CD1c-positive myeloid dendritic cell (primary cell): ENCODE data around the gene REL.
"Not testable (repeated sequence)": the region's sequence is repeated elsewhere in the genome, so short reads cannot be mapped to it uniquely, and the experiment has no call there.

Experiments used
- DNase-seq: peaks from one replicate; pipeline ENCODE4 v3.0.0-alpha.2; 2016; ENCODE audit errors: extremely low spot score

The REL gene

DNA sequence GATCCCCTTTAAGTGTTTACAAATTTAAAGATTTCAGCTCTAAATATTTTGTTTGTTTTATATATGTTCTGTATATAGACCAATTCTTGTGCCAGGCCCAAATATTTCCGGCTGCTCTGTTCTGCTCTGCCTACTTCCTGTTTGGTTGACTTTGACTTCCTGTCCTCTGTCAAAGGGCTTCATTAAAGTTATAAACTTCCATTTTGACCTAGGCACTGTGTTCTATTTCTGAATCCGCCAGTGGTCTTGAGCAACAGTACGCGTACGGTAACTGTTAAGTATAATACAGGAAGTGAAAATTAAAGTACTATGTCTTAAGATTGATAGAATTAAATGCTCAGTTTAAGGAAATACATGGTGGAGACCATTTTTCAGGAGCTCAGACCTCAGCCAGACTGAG lies 13.5 kb upstream of the REL start:
- DNase-seq: peak; percentile 92

GRCh38 chr2:60868589-60869273 lies 12.6 kb upstream of the REL start:
- DNase-seq: no peak

GRCh38 chr2:60872510-60872928 lies 8.9 kb upstream of the REL start:
- DNase-seq: no peak

DNA sequence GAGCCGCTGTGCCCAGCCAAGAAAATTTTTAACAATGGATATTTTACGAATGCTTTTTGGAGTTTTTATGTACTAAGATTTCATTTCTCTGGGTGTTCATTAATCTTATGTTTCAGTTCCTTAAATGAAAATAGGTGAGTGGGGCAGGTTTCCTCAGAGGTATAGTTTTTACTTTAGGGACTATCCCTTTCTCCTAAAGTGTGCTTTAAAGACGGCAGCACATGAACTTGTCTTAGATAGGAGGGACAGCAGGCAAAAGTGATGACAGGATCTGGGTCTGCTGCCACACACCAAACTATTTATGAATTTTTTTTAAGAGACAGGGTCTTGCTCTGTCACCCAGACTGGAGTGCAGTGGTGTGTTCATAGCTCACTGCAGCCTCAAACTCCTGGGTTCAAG lies 8.0 kb upstream of the REL start:
- no peak for DNase-seq

DNA sequence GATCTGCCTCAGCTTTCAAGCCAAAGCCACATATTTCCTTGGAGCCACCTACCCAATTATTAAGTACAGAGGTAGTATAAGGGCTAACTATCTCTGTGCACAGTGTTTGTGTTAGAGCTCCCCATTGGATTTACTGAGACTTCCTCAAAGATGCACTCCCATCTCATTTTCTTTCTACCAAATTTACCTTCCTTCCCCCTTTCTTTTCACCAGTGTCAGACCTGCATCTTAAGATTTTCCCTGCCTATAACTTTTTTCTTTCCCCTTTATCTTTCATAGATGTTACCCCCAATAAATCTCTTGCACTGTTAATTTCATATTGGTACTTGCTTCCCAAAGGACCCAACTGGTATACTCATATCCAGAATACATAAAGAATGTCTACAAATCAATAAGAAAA lies 5.9 kb upstream of the REL start:
- DNase-seq: no peak

- no peak for DNase-seq
Observed at GRCh38 chr2:60880643-60881046, 729 bp upstream of the REL start.

GRCh38 chr2:60882971-60883753 lies 1.8 kb downstream of the REL start:
- peak; percentile 80 for DNase-seq

- no peak for DNase-seq
Observed at GRCh38 chr2:60883896-60884295, 2.5 kb downstream of the REL start.

DNA sequence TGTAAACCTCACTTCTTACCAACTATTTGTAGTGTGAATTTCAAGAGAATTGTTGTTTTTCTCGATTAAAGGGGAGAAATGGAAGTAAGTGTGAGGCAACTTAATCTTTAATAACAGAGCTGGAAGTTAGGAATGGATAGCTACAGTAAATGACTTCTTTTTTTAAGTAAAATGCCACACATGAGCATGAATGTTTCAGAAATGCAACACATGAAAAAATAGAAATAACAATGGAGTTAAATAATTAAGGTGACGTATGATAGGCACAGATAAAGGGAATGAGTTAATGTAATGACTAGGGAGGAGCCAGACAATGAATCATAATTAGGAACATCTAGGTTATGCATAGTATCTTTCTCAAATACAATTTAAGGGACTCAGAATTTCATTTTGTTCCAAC lies 3.4 kb downstream of the REL start:
- peak; percentile 39 for DNase-seq

DNA sequence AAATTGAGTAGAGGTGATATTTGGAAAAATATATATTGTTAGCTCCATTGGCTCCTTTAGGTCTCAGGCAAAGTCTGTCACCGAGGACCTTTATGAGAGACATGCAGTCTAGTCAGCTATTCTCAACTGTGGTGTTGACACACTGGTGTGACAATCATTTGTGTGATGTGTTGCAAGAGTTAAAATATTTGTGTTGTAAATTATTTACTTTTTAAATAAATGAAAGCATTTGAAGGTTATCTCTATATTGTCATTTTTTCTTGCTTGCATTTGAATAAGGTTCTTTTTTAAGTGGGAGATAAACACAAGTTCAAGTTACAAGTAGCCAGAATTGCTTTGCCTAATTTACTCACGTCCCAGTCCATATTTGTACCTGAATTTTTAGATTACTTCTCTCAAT lies 4.3 kb downstream of the REL start:
- DNase-seq: peak; percentile 60

GRCh38 chr2:60886991-60887390 lies 5.6 kb downstream of the REL start:
- DNase-seq: peak; percentile 58

GRCh38 chr2:60888853-60889252 lies 7.5 kb downstream of the REL start:
- DNase-seq: peak; percentile 56

- not testable (repeated sequence) for DNase-seq
Observed at GRCh38 chr2:60889581-60890392, 8.4 kb downstream of the REL start.

DNA sequence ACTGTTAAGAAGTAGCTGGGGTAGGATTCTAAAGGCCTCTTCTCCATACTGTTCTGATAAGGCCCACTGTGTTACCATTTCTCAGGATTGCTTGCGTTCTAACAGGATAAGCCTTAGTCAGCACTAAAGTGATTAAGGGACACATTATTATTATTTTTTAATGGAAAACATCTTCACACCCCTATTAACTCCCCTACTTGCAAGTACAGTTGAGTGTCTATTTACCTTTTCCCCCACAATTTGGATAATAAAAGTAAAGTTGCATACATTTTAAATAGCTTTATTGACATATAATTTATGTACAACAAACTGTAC lies 9.0 kb downstream of the REL start:
- DNase-seq: no peak

DNA sequence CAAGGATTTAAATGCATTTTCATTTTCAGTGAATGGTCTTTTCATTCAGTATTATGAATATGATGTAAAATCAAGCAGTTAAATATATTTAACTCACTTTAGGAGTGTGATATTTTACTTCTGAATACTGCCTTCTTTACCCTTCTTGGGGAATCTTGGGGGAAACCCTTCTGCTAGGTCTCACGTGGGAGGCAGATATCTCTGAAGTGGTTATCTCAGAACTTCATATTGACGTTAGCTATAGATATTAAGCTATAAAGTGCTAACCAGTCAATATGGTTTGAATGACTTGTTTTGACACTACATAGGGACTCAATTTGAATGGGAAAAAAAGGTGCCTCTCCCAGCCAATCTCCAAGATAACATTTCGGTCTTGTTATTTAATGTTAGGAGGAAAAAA lies 9.8 kb downstream of the REL start:
- no peak for DNase-seq

DNA sequence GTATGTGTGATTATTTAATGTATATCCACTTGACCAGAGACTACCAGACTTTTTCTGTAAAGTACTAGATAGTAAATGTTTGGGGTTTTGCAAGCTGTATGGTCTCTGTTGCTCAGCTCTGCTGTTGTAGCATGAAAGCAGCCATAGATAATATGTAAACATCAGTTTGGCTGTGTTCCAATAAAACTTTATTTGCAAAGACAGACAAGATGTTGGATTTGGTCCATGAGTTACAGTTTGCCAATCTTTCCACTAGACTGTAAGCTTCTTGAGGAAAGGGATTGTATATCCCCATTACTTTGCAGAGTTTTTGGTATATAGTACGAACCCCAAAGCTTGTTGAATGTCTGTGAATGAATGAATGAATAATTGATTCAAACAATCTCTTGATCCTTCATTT lies 17.2 kb downstream of the REL start:
- DNase-seq: no peak

DNA sequence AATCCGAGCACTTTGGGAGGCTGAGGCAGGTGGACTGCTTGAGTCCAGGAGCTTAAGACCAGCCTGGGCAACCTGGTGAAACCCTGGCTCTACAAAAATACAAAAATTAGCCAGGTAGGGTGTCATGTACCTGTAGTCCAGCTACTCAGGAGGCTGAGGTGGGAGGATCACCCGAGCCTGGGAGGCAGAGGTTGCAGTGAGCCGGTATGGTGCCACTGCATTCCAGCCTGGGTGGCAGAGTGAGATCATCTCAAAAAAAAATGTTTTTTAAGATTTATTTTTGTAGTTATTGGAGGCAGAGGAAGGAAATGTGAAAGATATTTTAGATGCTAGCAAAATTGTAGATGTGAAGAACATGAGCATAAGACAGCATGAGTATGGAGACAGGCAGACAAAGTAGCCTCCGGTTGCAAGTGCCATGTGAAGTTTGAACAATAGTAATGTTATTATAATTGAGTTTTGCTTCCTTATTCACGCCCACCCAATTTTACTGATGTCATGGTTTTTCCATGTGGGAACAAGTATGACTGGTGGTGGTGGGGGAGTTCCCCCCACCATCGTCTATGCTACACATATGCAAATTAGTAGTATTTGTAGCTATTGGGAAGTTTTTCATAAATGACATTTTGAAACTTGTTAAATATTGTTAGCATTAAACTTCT lies 18.0 kb downstream of the REL start:
- DNase-seq: peak; percentile 89

DNA sequence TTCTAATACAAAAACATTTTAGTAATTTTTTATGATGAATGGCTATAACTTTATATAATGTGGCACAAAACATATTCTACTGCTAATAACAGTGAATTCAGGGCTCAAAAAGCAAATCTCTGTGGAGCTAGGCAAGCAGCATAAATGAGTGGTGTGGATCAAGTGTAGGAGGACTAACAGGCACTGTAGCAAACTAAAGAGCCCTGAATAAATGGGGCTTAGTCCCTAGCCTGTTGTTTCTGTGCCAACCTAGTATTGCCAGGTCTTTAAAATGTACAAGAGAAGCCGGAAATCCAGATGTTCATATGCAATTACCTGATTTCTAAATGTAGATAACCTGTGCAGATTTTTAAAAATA lies 18.5 kb downstream of the REL start:
- DNase-seq: no peak

DNA sequence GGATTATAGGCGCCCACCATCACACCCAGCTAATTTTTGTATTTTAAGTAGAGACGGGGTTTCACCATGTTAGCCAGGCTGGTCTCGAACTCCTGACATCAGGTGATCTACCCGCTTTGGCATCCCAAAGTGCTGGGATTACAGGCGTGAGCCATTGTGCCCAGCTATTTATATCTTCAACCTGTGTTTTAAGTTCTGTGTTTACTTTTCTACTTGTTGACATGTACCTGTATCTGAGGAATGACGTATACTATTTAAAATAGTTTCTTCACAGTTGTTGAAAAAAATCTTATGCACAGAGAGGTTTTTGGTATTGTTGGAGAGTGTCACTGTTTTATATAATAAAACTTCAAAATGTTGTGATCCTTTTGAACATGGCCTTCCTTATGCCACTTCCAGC lies 19.9 kb downstream of the REL start:
- not testable (repeated sequence) for DNase-seq

DNA sequence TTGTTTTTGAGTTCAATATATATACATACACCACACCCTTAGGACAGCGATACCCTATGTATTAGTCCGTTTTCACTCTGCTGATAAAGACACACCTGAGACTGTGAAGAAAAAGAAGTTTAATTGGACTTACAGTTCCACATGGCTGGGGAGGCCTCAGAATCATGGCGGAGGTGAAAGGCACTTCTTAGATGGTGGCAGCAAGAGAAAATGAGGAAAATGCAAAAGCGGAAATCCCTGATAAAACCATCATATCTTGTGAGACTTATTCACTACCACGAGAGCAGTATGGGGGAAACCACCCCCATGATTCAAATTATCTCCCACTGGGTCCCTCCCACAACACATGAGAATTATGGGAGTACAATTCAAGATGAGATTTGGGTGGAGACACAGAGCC lies 24.5 kb downstream of the REL start:
- not testable (repeated sequence) for DNase-seq

DNA sequence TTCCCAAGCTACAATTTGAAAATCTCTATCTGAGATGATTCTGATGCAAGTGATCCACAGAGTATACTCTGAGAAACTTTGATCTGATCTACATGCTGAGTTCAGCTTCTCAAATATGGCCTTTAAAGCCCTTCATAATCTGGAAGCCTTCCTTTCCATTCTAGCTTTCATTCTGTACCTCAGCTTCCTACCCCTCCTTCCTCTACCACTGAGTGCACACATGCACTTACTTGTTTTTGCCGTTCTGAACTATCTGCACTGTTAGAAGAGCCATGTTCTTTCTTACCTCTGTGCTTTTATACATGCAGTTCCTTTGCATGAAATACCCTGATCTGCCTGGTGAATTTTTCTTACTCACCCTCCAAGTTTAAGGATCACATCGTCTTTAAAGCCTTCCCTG lies 25.0 kb downstream of the REL start:
- DNase-seq: no peak

- no peak for DNase-seq
Observed at GRCh38 chr2:60907329-60907728, 26.0 kb downstream of the REL start.
